ENCODE results near the gene PICALM. TPM values are rescaled to one million over a fixed set of nuclear protein-coding genes. Genes with fewer than 3 reads are reported as not detected.

PICALM gene
- total RNA-seq, 1 donor from 2014 or later = 111 TPM

DNA sequence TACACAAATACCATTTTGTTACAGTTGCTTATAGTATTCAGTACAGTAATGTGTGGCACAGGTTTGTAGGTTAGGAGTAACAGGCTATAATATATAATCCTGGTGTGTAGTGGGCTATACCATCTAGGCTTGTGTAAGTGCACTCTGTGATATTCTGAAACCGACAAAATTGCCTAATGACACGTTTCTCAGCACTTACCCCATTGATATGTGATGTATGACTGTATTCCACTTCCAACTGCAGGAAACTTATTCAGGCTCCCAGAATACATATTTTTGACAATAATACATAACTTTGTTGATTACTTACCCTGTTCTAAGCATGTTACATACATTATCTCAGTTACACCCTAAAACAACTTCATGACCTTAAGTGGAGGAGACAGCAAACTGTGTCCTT is 5.1 kb upstream of the PICALM start:
- peaks cover 9% of the 10 kb centered on the region for H3K4me1 Mint-ChIP-seq
- H3K27me3 Mint-ChIP-seq (ENCODE audit: low read depth) = no peaks in the 10 kb centered on the region
- TF ChIP-seq, protein P1, sequence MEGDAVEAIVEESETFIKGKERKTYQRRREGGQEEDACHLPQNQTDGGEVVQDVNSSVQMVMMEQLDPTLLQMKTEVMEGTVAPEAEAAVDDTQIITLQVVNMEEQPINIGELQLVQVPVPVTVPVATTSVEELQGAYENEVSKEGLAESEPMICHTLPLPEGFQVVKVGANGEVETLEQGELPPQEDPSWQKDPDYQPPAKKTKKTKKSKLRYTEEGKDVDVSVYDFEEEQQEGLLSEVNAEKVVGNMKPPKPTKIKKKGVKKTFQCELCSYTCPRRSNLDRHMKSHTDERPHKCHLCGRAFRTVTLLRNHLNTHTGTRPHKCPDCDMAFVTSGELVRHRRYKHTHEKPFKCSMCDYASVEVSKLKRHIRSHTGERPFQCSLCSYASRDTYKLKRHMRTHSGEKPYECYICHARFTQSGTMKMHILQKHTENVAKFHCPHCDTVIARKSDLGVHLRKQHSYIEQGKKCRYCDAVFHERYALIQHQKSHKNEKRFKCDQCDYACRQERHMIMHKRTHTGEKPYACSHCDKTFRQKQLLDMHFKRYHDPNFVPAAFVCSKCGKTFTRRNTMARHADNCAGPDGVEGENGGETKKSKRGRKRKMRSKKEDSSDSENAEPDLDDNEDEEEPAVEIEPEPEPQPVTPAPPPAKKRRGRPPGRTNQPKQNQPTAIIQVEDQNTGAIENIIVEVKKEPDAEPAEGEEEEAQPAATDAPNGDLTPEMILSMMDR (conservative IDR thresholded peaks at IDR 0.05) = no peak
- no peak overlapping the region for H3K4me3 Mint-ChIP-seq
- no peak overlapping the region for H3K27ac Mint-ChIP-seq (ENCODE audit: unreplicated experiment)
- DNase-seq (ENCODE audit: low read depth, low spot score) = no peak
- H3K36me3 Mint-ChIP-seq (ENCODE audit: low read depth) = no peaks in the 10 kb centered on the region
- H3K9me3 Mint-ChIP-seq = no peaks in the 10 kb centered on the region

DNA sequence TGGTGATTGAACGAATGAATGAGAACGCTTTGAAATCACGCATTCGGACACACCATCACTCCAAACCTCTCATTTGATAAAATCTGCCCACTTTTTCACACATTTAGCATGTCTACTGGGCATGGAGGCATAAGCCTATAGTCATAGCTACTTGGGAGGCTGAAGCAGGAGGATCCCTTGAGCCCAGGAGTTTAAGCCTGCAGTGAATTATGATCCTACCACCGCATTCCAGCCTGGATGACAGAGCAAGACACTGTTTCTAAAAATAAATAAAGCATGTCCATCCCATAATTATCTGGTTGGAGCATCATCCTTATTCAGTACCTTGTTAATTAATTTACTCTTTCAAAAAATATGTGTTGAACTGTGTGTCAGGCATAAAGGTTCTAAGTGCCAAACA is 3.3 kb upstream of the PICALM start:
- H3K36me3 Mint-ChIP-seq (ENCODE audit: low read depth) = no peaks in the 10 kb centered on the region
- TF ChIP-seq, protein P1 (conservative IDR thresholded peaks at IDR 0.05) = no peak
- peaks cover 16% of the 10 kb centered on the region for H3K4me1 Mint-ChIP-seq
- H3K4me3 Mint-ChIP-seq = no peak overlapping the region
- H3K27ac Mint-ChIP-seq (ENCODE audit: unreplicated experiment) = no peak overlapping the region
- H3K27me3 Mint-ChIP-seq (ENCODE audit: low read depth) = no peaks in the 10 kb centered on the region
- no peaks in the 10 kb centered on the region for H3K9me3 Mint-ChIP-seq
- no peak for DNase-seq (ENCODE audit: low read depth, low spot score)

DNA sequence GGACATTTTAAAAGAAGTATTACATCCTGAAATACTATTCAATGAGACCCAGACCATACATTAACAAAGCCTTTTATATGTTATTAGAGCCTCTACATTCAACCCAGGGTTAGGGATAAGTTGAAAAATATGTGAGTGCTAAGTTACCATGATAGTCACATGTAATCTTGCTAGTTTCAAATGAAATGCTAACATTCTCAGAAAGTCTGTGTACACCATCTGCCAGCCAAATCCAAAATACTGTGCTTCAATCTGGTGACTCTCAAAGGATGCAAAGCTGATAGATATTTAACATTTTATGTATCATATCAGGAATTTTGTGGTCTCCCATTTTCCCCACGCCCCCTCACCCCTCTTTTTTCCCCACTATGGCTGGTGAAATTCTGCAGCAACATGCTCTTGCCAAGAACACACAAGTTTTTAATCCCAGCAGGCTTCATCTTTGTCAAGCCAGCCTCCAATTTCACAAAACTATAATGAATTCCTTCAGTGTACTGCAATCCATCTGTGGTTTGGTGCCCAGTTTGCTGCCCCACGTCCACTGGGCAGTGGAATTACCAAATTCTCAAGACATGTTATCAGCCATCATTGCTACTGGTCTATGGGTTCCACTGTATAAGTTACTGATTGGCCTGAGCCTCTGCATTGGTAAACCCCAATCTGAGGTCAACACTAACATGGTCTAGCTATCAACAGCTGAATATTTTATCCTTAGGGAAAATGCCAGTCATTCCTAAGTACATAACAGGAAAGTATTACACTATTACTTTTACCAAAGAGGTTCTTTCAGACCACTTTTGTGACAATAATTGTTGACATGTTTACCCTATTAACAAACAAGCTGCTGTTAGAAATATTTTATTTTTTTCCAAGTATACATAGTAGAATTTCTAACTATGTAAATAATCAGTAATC is 1.5 kb upstream of the PICALM start:
- H3K4me1 Mint-ChIP-seq = peaks cover 34% of the 10 kb centered on the region
- no peaks in the 10 kb centered on the region for H3K27me3 Mint-ChIP-seq (ENCODE audit: low read depth)
- no peaks in the 10 kb centered on the region for H3K36me3 Mint-ChIP-seq (ENCODE audit: low read depth)
- peak overlapping the region; percentile 90 for H3K4me3 Mint-ChIP-seq
- H3K9me3 Mint-ChIP-seq = no peaks in the 10 kb centered on the region
- TF ChIP-seq, protein P1 (conservative IDR thresholded peaks at IDR 0.05) = no peak
- no peak for DNase-seq (ENCODE audit: low read depth, low spot score)
- H3K27ac Mint-ChIP-seq (ENCODE audit: unreplicated experiment) = no peak overlapping the region

DNA sequence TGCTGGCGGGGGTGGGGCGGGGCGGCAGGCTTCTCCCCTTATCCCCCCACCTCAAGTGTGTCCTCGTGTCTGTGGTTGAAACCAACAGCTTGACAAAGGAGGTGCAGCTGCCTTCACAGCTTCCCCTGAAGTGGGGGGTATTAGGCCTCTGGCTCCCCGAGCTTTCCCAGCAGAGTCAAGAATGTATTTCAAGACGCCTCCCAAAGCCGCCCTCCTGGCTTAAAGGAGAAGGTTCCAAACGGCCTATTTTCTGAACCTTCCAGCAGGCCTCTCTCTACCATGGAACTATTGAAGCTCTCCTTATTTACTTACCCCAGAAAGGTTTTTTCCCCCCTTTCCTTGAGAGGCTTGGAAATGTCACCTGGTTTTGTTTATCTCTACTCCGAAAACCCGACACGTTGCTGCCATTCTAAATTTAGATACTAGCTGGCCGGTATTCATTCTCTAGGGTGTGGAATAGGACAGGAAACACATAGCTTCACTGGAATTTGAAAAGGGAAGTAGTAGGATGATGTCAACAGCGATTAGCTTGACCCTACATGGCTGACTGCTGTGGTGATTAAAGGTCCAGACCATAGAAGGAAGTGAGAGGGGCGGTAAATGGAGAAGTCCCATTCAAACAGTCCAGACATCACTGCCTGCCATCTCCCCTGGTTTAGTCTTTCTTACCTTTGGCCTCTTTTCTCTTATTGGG is 671 bp upstream of the PICALM start:
- H3K9me3 Mint-ChIP-seq = no peaks in the 10 kb centered on the region
- H3K27me3 Mint-ChIP-seq (ENCODE audit: low read depth) = no peaks in the 10 kb centered on the region
- peaks cover 36% of the 10 kb centered on the region for H3K4me1 Mint-ChIP-seq
- H3K4me3 Mint-ChIP-seq = peak overlapping the region; percentile 90
- TF ChIP-seq, protein P1 (conservative IDR thresholded peaks at IDR 0.05) = no peak
- H3K27ac Mint-ChIP-seq (ENCODE audit: unreplicated experiment) = peak overlapping the region; percentile 94
- DNase-seq (ENCODE audit: low read depth, low spot score) = no peak
- H3K36me3 Mint-ChIP-seq (ENCODE audit: low read depth) = no peaks in the 10 kb centered on the region

DNA sequence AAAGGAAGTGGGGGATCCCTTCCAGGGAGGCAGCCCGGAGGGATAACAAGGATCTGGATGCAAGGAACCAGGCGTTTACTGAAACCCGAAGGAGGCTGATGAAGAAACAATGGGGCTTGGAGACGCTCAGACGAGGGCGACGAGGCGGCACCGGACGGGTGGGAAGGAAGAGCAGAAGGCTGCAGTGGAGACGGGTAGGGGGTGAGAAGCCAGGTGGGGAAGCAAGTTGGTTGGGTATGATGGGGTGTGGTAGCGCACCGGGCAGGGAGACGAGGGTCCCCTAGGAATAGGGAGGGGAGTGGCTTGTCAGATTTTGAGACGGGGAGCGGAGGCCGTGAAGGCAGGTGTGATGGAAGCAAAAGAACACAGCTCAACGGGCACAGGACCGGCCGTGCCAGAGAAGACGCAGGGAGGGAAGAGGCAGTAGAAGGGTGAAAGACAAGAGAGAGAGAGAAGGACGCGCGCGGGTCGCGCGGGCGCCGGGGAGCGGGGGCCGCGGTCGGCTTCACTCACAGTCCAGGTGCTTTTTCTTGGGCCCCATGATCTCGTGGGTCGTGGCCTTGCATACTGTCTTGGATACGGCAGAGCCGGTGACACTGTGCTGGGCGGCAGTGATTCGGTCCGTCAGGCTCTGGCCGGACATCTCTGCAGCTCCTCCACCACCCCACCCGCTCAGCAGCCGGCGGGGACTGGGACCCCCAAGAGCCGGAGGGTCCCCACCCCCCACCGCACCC is 579 bp downstream of the PICALM start:
- no peaks in the 10 kb centered on the region for H3K9me3 Mint-ChIP-seq
- no peaks in the 10 kb centered on the region for H3K27me3 Mint-ChIP-seq (ENCODE audit: low read depth)
- H3K27ac Mint-ChIP-seq (ENCODE audit: unreplicated experiment) = peak overlapping the region; percentile 87
- TF ChIP-seq, protein P1 (conservative IDR thresholded peaks at IDR 0.05) = no peak
- peaks cover 46% of the 10 kb centered on the region for H3K4me1 Mint-ChIP-seq
- DNase-seq (ENCODE audit: low read depth, low spot score) = peak; percentile 13
- H3K4me3 Mint-ChIP-seq = peak overlapping the region; percentile 96
- H3K36me3 Mint-ChIP-seq (ENCODE audit: low read depth) = no peaks in the 10 kb centered on the region
